Prostate gland (tissue), 2 donors: ENCODE results near the gene ZNF195. TPM values are rescaled to one million over a fixed set of nuclear protein-coding genes. Genes with fewer than 3 reads are reported as not detected.
"Not testable (repeated sequence)": the region's sequence is repeated elsewhere in the genome, so short reads cannot be mapped to it uniquely, and the experiment has no call there.

Source experiments
- DNase-seq: peaks from one replicate; pipeline ENCODE4 v3.0.0-alpha.2; 2019; ENCODE audit warnings: low spot score
- H3K27ac ChIP-seq, 2 donors: fragments of 200-600 bp; sonication (generic); 2 replicates each; pipeline ENCODE4 v1.5.1; 2017 to 2019
- H3K27me3 ChIP-seq: fragments of 200-600 bp; sonication (generic); replicated peaks from 2 replicates; pipeline ENCODE4 v1.5.1; 2019; ENCODE audit not compliant: insufficient read depth
- H3K36me3 ChIP-seq, 2 donors: fragments of 200-600 bp; sonication (generic); 1 replicate in 1 of 2; 2 replicates in 1 of 2; pipeline versions ENCODE4 v1.5.1 to v1.8.1; 2017 to 2019
- H3K4me1 ChIP-seq: fragments of 200-600 bp; sonication (generic); replicated peaks from 2 replicates; pipeline ENCODE4 v1.5.1; 2019
- H3K4me3 ChIP-seq, 2 donors: fragments of 200-600 bp; sonication (generic); 2 replicates each; pipeline ENCODE4 v1.5.1; 2017 to 2019
- H3K9me3 ChIP-seq: fragments of 200-600 bp; sonication (generic); 2 replicates; pipeline ENCODE4 v1.5.1; 2017
- WGBS: methylation state at CpG from one replicate; pipeline ENCODE4 v1.1.5; 2018; 5-methylcytosine and 5-hydroxymethylcytosine counted together
- intact Hi-C: fragments of 100-400 bp; cut with DNase I; formaldehyde crosslinking; loops from one replicate; pipeline ENCODE4 v1.14.2; 2022
- total RNA-seq, 2 donors: library from RNA; depleted of rRNA; stranded (reverse); fragments of >200 nt; gene quantifications; one replicate each; pipeline ENCODE4 v1.1.0, GENCODE V29; 2016

Gene ZNF195
- total RNA-seq, 2 donors from 2014 or later = 29.6 to 33.2 TPM

DNA sequence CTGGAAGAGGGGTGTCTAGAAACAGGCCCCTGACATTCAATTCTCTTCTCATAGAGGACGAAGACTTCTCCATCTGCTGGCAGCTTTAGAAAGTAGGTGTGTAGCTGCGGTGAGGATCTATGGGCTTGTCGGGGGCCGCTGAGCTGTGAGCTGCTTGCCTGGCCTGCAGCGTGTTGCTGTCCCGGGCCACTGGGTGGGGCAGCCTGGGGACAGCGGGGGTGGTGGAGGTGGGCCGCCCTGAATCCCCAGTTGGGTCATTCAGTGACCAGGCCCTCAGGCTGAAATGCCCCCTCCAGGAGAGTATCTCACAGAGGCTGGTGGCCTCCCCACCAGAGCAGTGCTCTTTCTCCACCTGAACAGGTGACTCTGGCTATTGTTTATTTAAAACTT is 23.9 kb upstream of the ZNF195 start:
- intact Hi-C loops = loop anchor here (10.0 kb wide), 1 partner anchor 58 kb away; no protein-coding TSS in a partner anchor

DNA sequence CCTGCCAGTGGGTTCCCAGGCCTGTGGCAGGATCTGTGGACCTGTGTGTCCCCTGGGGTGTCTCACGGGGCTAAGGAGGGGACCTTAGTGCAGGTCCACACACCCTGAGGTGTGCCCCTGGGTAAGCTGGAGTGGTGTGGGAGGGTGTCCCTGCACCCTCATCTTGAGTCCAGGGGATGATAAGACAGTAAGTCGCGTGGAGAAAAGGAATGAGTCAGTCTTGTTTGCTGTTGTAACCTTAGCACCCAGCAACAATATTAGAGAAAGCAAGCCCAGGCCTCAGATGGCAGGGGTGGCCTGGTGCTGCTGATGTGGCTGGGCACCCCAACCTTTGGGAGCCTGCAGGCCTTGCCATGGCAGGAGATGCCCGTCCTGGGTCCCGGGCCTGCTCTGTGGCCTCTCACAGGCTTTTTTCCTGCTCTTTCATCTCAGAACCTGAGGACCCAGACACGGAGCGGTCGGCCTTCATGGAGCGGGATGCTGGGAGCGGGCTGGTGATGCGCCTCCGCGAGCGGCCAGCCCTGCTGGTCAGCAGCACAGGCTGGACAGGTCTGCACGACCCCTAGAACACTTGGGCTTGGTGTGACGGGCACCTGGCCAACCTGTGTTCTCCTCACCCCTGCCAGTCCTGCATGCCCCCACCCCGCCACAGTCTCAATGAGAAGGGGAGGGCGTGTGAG is 23.4 kb upstream of the ZNF195 start:
- not testable (repeated sequence) for H3K27ac ChIP-seq, H3K36me3 ChIP-seq, H3K27me3 ChIP-seq, H3K4me1 ChIP-seq, H3K4me3 ChIP-seq, DNase-seq, H3K9me3 ChIP-seq
- 96% methylated on average over 18 of the region's 18 CpGs for WGBS
- intact Hi-C loops = loop anchor here (10.0 kb wide), 1 partner anchor 58 kb away; no protein-coding TSS in a partner anchor

More for the DNA sequence above, 23.9 kb upstream of the ZNF195 start:
- 95% methylated on average over 8 of the region's 8 CpGs for WGBS
- H3K36me3 ChIP-seq, H3K27me3 ChIP-seq, H3K4me3 ChIP-seq, H3K4me1 ChIP-seq, H3K27ac ChIP-seq, H3K9me3 ChIP-seq, DNase-seq: not testable (repeated sequence)

DNA sequence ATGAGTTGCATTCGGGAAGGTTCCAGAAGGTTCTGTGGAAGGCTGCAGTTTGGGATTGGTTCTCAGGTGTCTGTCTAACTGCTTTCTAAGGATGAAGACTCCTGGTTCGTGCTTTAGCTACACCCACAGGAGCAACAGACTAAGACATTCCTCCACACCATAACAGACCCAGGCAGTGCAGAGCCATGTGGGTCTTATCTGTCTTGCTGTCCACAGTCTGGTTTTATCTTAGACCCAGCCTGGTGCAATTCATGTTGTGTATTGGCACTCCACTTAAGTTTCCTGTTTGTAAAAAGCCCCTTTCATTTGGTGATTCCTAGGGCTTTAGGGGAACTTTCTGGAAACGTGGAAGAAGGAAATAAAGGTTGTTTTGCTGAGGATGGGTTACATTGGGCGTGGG is 22.1 kb upstream of the ZNF195 start:
- WGBS = 76% methylated on average over 4 of the region's 4 CpGs
- H3K36me3 ChIP-seq, H3K4me3 ChIP-seq, H3K9me3 ChIP-seq, H3K4me1 ChIP-seq, H3K27ac ChIP-seq, H3K27me3 ChIP-seq, DNase-seq: not testable (repeated sequence)
- intact Hi-C loops = loop anchor here (10.0 kb wide), 1 partner anchor 56 kb away; no protein-coding TSS in a partner anchor

DNA sequence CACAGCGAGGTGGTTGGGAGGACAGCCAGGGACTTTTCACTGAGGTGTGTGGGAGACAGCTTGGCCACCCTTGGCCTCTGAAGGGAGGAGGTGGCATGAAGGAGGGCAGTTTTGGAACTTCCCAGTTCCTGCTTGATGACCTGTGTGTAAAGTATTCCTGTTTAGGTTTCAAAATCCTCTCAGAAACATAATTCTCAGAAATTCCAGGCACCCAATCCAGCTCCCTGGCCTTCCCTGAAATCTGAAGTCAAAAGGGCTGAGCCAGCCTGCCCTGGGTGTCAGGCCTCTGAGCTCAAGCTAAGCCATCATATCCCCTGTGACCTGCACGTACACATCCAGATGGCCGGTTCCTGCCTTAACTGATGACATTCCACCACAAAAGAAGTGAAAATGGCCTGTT is 19.6 kb upstream of the ZNF195 start:
- H3K4me3 ChIP-seq, DNase-seq, H3K36me3 ChIP-seq, H3K9me3 ChIP-seq, H3K27ac ChIP-seq, H3K27me3 ChIP-seq, H3K4me1 ChIP-seq, intact Hi-C loops: not testable (repeated sequence)
- WGBS = 71% methylated on average over 3 of the region's 3 CpGs

DNA sequence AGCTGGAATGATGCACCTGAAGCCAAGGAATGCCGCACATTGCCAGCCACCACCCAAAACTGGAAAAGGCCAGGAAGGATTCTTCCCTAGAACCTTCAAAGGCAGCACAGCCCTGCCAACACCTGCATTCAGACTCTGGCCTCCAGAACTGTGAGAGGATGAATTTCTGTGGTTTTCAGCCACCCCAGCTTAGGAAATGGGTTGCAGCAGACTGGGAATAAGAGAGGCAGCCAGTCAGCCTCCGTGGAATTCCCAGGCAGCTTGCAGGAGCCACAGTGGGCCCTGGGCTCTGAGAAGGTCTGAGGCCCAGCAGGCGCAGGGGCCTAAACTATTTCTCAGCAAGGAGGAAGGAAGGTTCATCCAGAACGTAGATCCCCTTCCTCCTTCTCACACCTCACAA is 19.2 kb upstream of the ZNF195 start:
- H3K4me3 ChIP-seq, intact Hi-C loops, H3K9me3 ChIP-seq, H3K36me3 ChIP-seq, H3K27ac ChIP-seq, H3K4me1 ChIP-seq, H3K27me3 ChIP-seq, DNase-seq: not testable (repeated sequence)
- 90% methylated on average over 4 of the region's 4 CpGs for WGBS

DNA sequence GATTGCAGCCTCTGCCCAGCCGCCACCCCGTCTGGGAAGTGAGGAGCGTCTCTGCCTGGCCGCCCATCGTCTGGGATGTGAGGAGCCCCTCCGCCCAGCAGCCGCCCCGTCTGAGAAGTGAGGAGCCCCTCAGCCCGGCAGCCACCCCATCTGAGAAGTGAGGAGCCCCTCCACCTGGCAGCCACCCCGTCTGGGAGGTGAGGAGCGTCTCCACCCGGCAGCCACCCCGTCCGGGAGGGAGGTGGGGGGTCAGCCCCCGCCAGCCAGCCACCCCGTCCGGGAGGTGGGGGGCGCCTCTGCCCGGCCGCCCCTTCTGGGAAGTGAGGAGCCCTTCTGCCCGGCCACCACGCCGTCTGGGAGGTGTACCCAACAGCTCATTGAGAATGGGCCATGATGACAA is 18.3 kb upstream of the ZNF195 start:
- H3K27me3 ChIP-seq, H3K9me3 ChIP-seq, intact Hi-C loops, H3K27ac ChIP-seq, H3K4me3 ChIP-seq, H3K4me1 ChIP-seq, H3K36me3 ChIP-seq, DNase-seq: not testable (repeated sequence)
- 92% methylated on average over 23 of the region's 23 CpGs for WGBS

DNA sequence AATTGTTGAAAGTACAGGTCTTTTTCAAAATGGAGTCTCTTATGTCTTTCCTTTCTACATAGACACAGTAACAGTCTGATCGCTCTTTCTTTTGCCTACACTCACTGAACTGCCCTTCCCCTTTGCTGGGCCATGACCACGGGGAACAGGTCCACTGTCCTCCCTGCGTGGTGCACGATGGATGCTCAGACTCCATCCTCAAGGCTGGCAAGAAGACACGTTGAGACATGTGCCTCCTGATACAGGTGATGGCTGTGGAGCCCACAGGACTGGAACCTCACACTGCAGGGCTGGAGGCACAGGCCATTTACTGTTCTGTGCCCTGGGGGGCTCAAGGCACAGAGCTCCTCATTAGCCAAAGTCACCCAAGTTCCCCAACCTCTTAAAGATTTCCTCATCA is 16.5 kb upstream of the ZNF195 start:
- H3K36me3 ChIP-seq, DNase-seq, H3K27ac ChIP-seq, H3K4me3 ChIP-seq, H3K9me3 ChIP-seq, H3K4me1 ChIP-seq, intact Hi-C loops, H3K27me3 ChIP-seq: not testable (repeated sequence)
- WGBS = 73% methylated on average over 5 of the region's 5 CpGs

DNA sequence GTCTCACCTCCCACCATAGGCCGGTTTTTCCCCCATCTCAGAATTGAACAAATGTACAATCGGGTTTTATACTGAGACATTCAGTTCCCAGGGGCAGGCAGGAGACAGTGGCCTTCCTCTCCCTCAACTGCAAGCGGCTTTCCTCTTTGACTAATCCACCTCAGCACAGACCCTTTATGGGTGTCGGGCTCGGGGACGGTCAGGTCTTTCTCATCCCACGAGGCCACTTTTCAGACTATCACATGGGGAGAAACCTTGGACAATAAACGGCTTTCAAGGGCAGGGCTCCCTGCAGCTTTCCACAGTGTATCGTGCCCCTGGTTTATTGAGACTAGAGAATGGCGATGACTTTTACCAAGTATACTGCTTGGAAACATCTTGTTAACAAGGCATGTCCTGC is 16.0 kb upstream of the ZNF195 start:
- intact Hi-C loops, H3K4me3 ChIP-seq, H3K9me3 ChIP-seq, H3K36me3 ChIP-seq, H3K27ac ChIP-seq, H3K4me1 ChIP-seq, DNase-seq, H3K27me3 ChIP-seq: not testable (repeated sequence)
- WGBS = 85% methylated on average over 10 of the region's 10 CpGs

DNA sequence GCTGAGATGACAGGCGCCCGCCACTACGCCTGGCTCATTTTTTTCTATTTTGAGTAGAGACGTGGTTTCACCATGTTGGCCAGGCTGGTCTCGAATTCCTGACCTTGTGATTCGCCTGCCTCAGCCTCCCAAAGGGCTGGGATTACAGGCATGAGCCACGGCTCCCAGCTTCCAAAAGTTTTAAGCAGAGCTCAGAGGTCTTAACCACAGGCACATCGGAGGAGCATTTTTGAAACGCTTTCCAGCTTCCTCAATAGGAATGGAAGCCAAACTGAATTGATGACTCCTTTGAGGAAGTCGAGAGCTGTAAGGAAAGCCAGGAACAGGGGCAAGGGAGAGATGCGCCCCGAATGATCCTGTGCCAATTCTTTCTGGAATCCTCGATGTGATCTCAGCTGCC is 14.5 kb upstream of the ZNF195 start:
- H3K4me3 ChIP-seq, H3K4me1 ChIP-seq, DNase-seq, H3K27me3 ChIP-seq, H3K27ac ChIP-seq, intact Hi-C loops, H3K36me3 ChIP-seq, H3K9me3 ChIP-seq: not testable (repeated sequence)
- WGBS = 80% methylated on average over 13 of the region's 13 CpGs
